Panc1 (cell line): ENCODE results near the gene ASTN2.

Experiments
- CTCF ChIP-seq: fragments of 450-650 bp; IDR thresholded peaks from 2 replicates; pipeline ENCODE4 v1.5.1; 2017; ENCODE audit warnings: mild to moderate bottlenecking
- POLR2AphosphoS5 ChIP-seq: IDR thresholded peaks from 2 replicates; pipeline ENCODE4 v1.6.1; 2012; ENCODE audit warnings: mild to moderate bottlenecking, low read depth, low read length, moderate library complexity
- REST ChIP-seq, 2 experiments: IDR thresholded peaks; 2 replicates each; pipeline ENCODE4 v1.6.1; 2011 to 2012; ENCODE audit warnings: low read depth in 2 of 2, control low read depth in 1 of 2, low read length in 1 of 2, mild to moderate bottlenecking in 1 of 2, moderate library complexity in 1 of 2; ENCODE audit not compliant: insufficient read depth in 1 of 2
- SIN3A ChIP-seq: IDR thresholded peaks from 2 replicates; pipeline ENCODE4 v1.6.1; 2012; ENCODE audit warnings: low read depth, mild to moderate bottlenecking, low read length, moderate library complexity, borderline replicate concordance; ENCODE audit not compliant: insufficient read depth
- TCF7L2 ChIP-seq: IDR thresholded peaks from 2 replicates; pipeline ENCODE4 v1.6.1; 2011; ENCODE audit warnings: mild to moderate bottlenecking, low read depth, low read length, inconsistent platforms

GRCh38 chr9:116904165-116904564 is 510.7 kb downstream of the ASTN2 start:
- TF ChIP-seq CTCF (no peak), SIN3A (no peak), TCF7L2 (no peak), REST (IDR thresholded peaks at IDR 0.05; ENCODE audit: insufficient read depth in 1 of 2, low read depth in 2 of 2, low read length in 1 of 2) (no peak), POLR2AphosphoS5 (no peak)
